Upper lobe of left lung (tissue), 6 donors: ENCODE data around the gene RGS9. TPM values are rescaled to one million over a fixed set of nuclear protein-coding genes. Genes with fewer than 3 reads are reported as not detected.

ENCODE experiments used
- ATAC-seq, 2 donors: fragments of 200-7000 bp; cut with Tn5 transposase; one replicate each; pipeline ENCODE4 v1.9.1; 2022; ENCODE audit warnings: mild to moderate bottlenecking in 2 of 2, moderate library complexity in 2 of 2; ENCODE audit not compliant: low FRiP score in 2 of 2
- DNase-seq, 2 donors: peaks; one replicate each; pipeline ENCODE4 v3.0.0-alpha.2; 2019 to 2020
- H3K27ac ChIP-seq, 4 donors: fragments of 200-600 bp; sonication (generic); one replicate each; pipeline ENCODE4 v1.5.1; 2016 to 2019
- H3K27me3 ChIP-seq, 4 donors: fragments of 200-600 bp; sonication (generic); one replicate each; pipeline ENCODE4 v1.5.1; 2017 to 2019
- H3K36me3 ChIP-seq, 4 donors: fragments of 200-600 bp; sonication (generic); one replicate each; pipeline ENCODE4 v1.5.1; 2016 to 2019
- H3K4me1 ChIP-seq, 4 donors: fragments of 200-600 bp; sonication (generic); one replicate each; pipeline ENCODE4 v1.5.1; 2018 to 2019
- H3K4me3 ChIP-seq, 4 donors: fragments of 200-600 bp; sonication (generic); one replicate each; pipeline ENCODE4 v1.5.1; 2017 to 2019; ENCODE audit warnings: mild to moderate bottlenecking in 2 of 4, moderate library complexity in 1 of 4
- H3K9me3 ChIP-seq, 4 donors: fragments of 200-600 bp; sonication (generic); one replicate each; pipeline ENCODE4 v1.5.1; 2018 to 2019
- EP300 ChIP-seq, 4 donors: sonication (generic); formaldehyde crosslinking; IDR thresholded peaks; one replicate each; pipeline ENCODE4 v1.5.1; 2017; ENCODE audit warnings: antibody characterized with exemption in 4 of 4, control low read depth in 2 of 4
- POLR2A ChIP-seq, 4 donors: fragments of 450-650 bp; IDR thresholded peaks; one replicate each; pipeline ENCODE4 v1.5.1; 2016 to 2017; ENCODE audit warnings: antibody characterized with exemption in 4 of 4, mild to moderate bottlenecking in 2 of 4
- POLR2AphosphoS5 ChIP-seq, 2 donors: sonication (generic); formaldehyde crosslinking; IDR thresholded peaks; one replicate each; pipeline ENCODE4 v1.5.1; 2017; ENCODE audit warnings: antibody characterized with exemption in 2 of 2
- WGBS, 2 donors: methylation state at CpG; one replicate each; pipeline ENCODE4 v1.1.5; 2017 to 2018; 5-methylcytosine and 5-hydroxymethylcytosine counted together
- total RNA-seq, 6 donors: library from RNA; depleted of rRNA in 4 of 6; stranded (reverse); fragments of >200 nt in 4 of 6; gene quantifications; one replicate each; pipeline versions ENCODE4 v1.1.0 to v1.2.1, GENCODE V29; 2016 to 2021
- TF ChIP-seq, protein P1 (sequence below), 6 experiments: fragments of 450-650 bp in 4 of 6; fragments of 200-600 bp in 2 of 6; sonication (generic) in 2 of 6; IDR thresholded peaks; one replicate each; pipeline ENCODE4 v1.5.1; 2016 to 2019; ENCODE audit warnings: antibody characterized with exemption in 6 of 6
- donor health status: DM: no; HTN: no; CAD: no; lungs with moderate emphysema.
- donor health status: DM: no; HTN: yes; CAD: no; lungs with severe emphysema.

The RGS9 gene
- total RNA-seq, 6 donors from 2014 or later: 3.9 to 16.2 (median 8.1) TPM

DNA sequence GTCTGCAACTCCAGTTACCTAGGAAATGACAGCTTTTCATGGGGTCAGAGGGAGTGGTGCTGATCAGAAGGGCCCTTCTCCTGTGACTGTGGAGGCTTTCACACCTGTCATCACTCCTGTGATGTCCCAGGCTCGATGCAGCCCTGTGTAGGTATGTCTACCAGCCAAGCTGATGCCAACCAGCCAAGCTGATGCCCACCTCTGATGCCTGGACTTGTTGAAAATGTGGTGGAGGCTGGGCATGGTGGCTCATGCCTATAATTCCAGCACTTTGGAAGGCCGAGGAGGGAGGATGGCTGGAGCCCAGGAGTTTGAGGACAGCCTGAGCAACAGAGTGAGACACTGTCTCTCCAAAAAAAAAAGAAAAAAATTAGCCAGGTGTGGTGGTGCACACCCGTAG is 33.7 kb upstream of the RGS9 start:
- H3K9me3 ChIP-seq: no peaks in the 10 kb centered on the region
- no peak overlapping the region for H3K27ac ChIP-seq
- no peak overlapping the region for H3K4me3 ChIP-seq
- peaks cover 19 to 25% (median 22%) of the 10 kb centered on the region in 4 donors for H3K4me1 ChIP-seq
- no peaks in the 10 kb centered on the region for H3K27me3 ChIP-seq
- TF ChIP-seq EP300 (IDR thresholded peaks at IDR 0.05): no peak
- TF ChIP-seq, protein P1, sequence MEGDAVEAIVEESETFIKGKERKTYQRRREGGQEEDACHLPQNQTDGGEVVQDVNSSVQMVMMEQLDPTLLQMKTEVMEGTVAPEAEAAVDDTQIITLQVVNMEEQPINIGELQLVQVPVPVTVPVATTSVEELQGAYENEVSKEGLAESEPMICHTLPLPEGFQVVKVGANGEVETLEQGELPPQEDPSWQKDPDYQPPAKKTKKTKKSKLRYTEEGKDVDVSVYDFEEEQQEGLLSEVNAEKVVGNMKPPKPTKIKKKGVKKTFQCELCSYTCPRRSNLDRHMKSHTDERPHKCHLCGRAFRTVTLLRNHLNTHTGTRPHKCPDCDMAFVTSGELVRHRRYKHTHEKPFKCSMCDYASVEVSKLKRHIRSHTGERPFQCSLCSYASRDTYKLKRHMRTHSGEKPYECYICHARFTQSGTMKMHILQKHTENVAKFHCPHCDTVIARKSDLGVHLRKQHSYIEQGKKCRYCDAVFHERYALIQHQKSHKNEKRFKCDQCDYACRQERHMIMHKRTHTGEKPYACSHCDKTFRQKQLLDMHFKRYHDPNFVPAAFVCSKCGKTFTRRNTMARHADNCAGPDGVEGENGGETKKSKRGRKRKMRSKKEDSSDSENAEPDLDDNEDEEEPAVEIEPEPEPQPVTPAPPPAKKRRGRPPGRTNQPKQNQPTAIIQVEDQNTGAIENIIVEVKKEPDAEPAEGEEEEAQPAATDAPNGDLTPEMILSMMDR (IDR thresholded peaks at IDR 0.05): no peak
- TF ChIP-seq POLR2A (IDR thresholded peaks at IDR 0.05): no peak
- no peak for TF ChIP-seq POLR2AphosphoS5 (IDR thresholded peaks at IDR 0.05)
- ATAC-seq: no peak
- no peak for DNase-seq
- no peaks in the 10 kb centered on the region for H3K36me3 ChIP-seq
- 81 to 95% methylated on average over 3 of the region's 3 CpGs for WGBS, 2 donors

DNA sequence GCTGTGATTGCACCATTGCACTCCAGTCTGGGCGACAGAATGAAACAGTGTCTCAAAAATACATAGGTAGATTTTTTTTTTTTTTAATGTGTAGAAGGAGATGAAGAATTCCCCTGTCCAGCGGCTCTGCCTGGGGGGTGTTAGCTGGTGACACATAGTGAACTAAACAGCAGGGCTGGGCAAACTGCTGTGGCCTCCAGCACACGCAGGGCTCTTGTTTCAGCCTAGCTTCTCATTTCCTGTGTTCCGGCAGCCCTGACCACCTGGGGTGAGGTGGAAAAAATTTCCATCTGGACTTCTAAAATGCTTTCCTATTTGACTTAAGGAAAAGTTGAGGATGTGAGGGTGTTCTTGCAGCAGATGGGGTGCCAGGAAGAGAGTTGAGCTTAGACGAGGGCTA is 33.3 kb upstream of the RGS9 start:
- no peak overlapping the region for H3K27ac ChIP-seq
- TF ChIP-seq EP300 (IDR thresholded peaks at IDR 0.05) (no peak), POLR2A (IDR thresholded peaks at IDR 0.05) (no peak), POLR2AphosphoS5 (IDR thresholded peaks at IDR 0.05) (no peak)
- TF ChIP-seq, protein P1 (IDR thresholded peaks at IDR 0.05): no peak
- no peaks in the 10 kb centered on the region for H3K27me3 ChIP-seq
- ATAC-seq: no peak
- H3K4me3 ChIP-seq: no peak overlapping the region
- H3K4me1 ChIP-seq: peaks cover 19 to 25% (median 22%) of the 10 kb centered on the region in 4 donors
- 77 to 81% methylated on average over 5 of the region's 5 CpGs for WGBS, 2 donors
- H3K36me3 ChIP-seq: no peaks in the 10 kb centered on the region
- no peak for DNase-seq
- no peaks in the 10 kb centered on the region for H3K9me3 ChIP-seq

DNA sequence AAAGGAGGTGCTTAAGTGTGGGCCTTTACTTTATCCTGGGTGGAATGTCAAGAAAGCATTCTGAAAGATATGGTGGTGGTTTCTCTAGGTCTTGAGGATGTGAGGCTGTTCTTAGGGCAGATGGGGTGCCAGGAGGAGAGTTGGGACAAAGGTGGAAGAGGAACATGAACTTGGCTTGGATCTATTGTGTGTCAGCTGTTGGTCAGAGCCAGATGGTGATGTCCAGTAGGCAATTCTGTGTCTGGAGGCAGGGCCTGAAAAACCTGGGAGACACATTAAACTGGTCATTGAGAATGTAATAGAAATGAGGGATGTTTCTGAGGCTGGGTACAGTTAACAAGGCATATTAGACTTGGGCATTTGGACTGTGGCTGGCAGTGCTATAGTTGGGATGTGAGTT is 32.6 kb upstream of the RGS9 start:
- no peaks in the 10 kb centered on the region for H3K36me3 ChIP-seq
- H3K27ac ChIP-seq: no peak overlapping the region
- no peak overlapping the region for H3K4me3 ChIP-seq
- ATAC-seq (no peak), DNase-seq (no peak)
- H3K27me3 ChIP-seq: no peaks in the 10 kb centered on the region
- H3K9me3 ChIP-seq: no peaks in the 10 kb centered on the region
- H3K4me1 ChIP-seq: peaks cover 19 to 25% (median 22%) of the 10 kb centered on the region in 4 donors
- TF ChIP-seq POLR2A (IDR thresholded peaks at IDR 0.05) (no peak), EP300 (IDR thresholded peaks at IDR 0.05) (no peak), POLR2AphosphoS5 (IDR thresholded peaks at IDR 0.05) (no peak)
- TF ChIP-seq, protein P1 (IDR thresholded peaks at IDR 0.05): no peak

DNA sequence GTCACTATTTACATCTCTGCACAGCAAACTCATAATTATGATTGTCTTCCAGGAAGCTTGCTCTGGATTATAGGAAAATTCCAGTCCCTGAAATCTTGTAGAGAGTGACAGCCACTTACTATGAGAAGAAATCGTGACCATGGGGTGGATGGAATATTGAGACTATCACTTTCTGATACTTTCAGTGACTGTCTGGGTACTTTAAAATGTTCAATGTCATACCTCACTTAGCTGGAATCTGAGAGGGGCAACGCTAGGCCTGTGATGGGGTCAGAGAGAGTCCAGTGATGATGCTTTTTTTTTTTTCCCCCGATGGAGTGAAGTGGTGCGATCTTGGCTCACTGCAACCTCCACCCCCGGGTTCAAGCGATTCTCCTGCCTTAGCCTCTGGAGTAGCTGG is 32.2 kb upstream of the RGS9 start:
- DNase-seq: no peak
- 65 to 67% methylated on average over 6 of the region's 6 CpGs for WGBS, 2 donors

DNA sequence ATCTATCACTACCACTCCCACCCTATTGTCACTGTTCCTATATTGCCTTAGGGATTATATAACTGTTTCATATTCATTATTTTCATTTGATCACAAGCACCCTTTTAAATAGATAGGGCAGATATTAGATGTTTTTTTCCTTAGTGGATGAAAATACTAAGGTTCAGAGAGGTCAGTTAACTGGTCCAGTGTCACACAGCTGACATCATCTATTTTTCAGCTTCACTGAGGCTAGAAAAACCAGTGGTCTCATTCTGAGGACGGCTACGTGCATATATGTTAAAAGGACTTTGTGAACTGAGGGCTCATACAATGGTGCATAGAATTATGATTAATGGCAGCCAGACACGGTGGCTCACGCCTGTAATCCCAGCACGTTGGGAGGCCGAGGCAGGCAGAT is 29.0 kb upstream of the RGS9 start:
- Histone ChIP-seq H3K4me3 (no peak overlapping the region), H3K9me3 (no peaks in the 10 kb centered on the region), H3K36me3 (no peaks in the 10 kb centered on the region), H3K27ac (no peak overlapping the region), H3K4me1 (peaks cover 10 to 14% (median 11%) of the 10 kb centered on the region in 4 donors), H3K27me3 (no peaks in the 10 kb centered on the region)
- ATAC-seq (no peak), DNase-seq (no peak)
- TF ChIP-seq, protein P1 (IDR thresholded peaks at IDR 0.05): no peak
- TF ChIP-seq EP300 (IDR thresholded peaks at IDR 0.05) (no peak), POLR2AphosphoS5 (IDR thresholded peaks at IDR 0.05) (no peak), POLR2A (IDR thresholded peaks at IDR 0.05) (no peak)
- 97 to 99% methylated on average over 6 of the region's 6 CpGs for WGBS, 2 donors

More for the DNA sequence above, 32.2 kb upstream of the RGS9 start:
- no peaks in the 10 kb centered on the region for H3K36me3 ChIP-seq
- no peak overlapping the region for H3K4me3 ChIP-seq
- TF ChIP-seq, protein P1 (IDR thresholded peaks at IDR 0.05): no peak
- TF ChIP-seq EP300 (IDR thresholded peaks at IDR 0.05) (no peak), POLR2AphosphoS5 (IDR thresholded peaks at IDR 0.05) (no peak), POLR2A (IDR thresholded peaks at IDR 0.05) (no peak)
- H3K27me3 ChIP-seq: no peaks in the 10 kb centered on the region
- ATAC-seq: no peak
- H3K4me1 ChIP-seq: peaks cover 18 to 22% (median 20%) of the 10 kb centered on the region in 4 donors
- H3K9me3 ChIP-seq: no peaks in the 10 kb centered on the region
- no peak overlapping the region for H3K27ac ChIP-seq
